IMR-90 (cell line): ENCODE results near the gene SLC13A5. TPM values are rescaled to one million over a fixed set of nuclear protein-coding genes. Genes with fewer than 3 reads are reported as not detected.
"Not testable (repeated sequence)": the region's sequence is repeated elsewhere in the genome, so short reads cannot be mapped to it uniquely, and the experiment has no call there.

Source experiments
- ATAC-seq: fragments of 200-7000 bp; cut with Tn5 transposase; 2 replicates; pipeline ENCODE4 v1.9.1; 2020; ENCODE audit warnings: low read depth, mild to moderate bottlenecking, moderate library complexity
- BruUV-seq: library from RNA; stranded (reverse); fragments of 400-500 nt; replicated peaks from 2 replicates; lab custom pipeline; 2021; lab: Mats Ljungman, UMichigan
- CTCF ChIA-PET: fragments of 300-600 bp; formaldehyde crosslinking; extraction: SDS; loops from one replicate; lab custom pipeline; 2021; ENCODE audit warnings: antibody characterized with exemption; lab: Yijun Ruan, JAX
- POLR2A ChIA-PET: fragments of 300-600 bp; sonication (Branson Sonifier 250); formaldehyde crosslinking; loops from one replicate; lab custom pipeline; 2022; ENCODE audit warnings: antibody characterized with exemption; ENCODE audit not compliant: unreplicated experiment; lab: Charles Lee
- DNase-seq: peaks from one replicate; pipeline ENCODE4 v3.0.0; 2013
- H2AFZ ChIP-seq: replicated peaks from 2 replicates; pipeline ENCODE3; 2013; ENCODE audit warnings: low read length, mild to moderate bottlenecking; ENCODE audit not compliant: poor library complexity
- H2AK5ac ChIP-seq: 2 replicates; pipeline ENCODE4 v1.6.1; 2013; ENCODE audit warnings: low read depth, low read length, inconsistent platforms
- H2AK9ac ChIP-seq: replicated peaks from 2 replicates; pipeline ENCODE3; 2013; ENCODE audit warnings: mild to moderate bottlenecking, low read depth, low read length, moderate library complexity; ENCODE audit not compliant: poor library complexity
- H2BK120ac ChIP-seq: 2 replicates; pipeline ENCODE4 v1.6.1; 2013; ENCODE audit warnings: low read depth, low read length, inconsistent platforms
- H2BK15ac ChIP-seq: 3 replicates; pipeline ENCODE4 v1.6.1; 2013; ENCODE audit warnings: low read depth, low read length, inconsistent platforms
- H2BK20ac ChIP-seq: 2 replicates; pipeline ENCODE4 v1.6.1; 2013; ENCODE audit warnings: low read depth, mild to moderate bottlenecking, inconsistent platforms, low read length, moderate library complexity
- H2BK5ac ChIP-seq: 2 replicates; pipeline ENCODE4 v1.6.1; 2013; ENCODE audit warnings: mild to moderate bottlenecking, low read depth, low read length, inconsistent platforms; ENCODE audit not compliant: poor library complexity, severe bottlenecking
- H3K14ac ChIP-seq: replicated peaks from 2 replicates; pipeline ENCODE4 v1.6.1; 2013; ENCODE audit warnings: low read depth, low read length, inconsistent platforms
- H3K18ac ChIP-seq: 2 replicates; pipeline ENCODE4 v1.6.1; 2013; ENCODE audit warnings: low read depth, low read length, control low read depth
- H3K23ac ChIP-seq: 2 replicates; pipeline ENCODE4 v1.6.1; 2013; ENCODE audit warnings: low read depth, low read length, inconsistent platforms
- H3K27ac ChIP-seq: 2 replicates; pipeline ENCODE4 v1.5.1; 2013; ENCODE audit warnings: mild to moderate bottlenecking, control low read depth, low read length; ENCODE audit not compliant: insufficient read depth
- H3K27me3 ChIP-seq: 2 replicates; pipeline ENCODE4 v1.6.1; 2013; ENCODE audit warnings: low read length; ENCODE audit not compliant: control insufficient read depth, insufficient read depth
- H3K36me3 ChIP-seq: 2 replicates; pipeline ENCODE4 v1.6.1; 2013; ENCODE audit warnings: low read length, mixed read lengths; ENCODE audit not compliant: control insufficient read depth, insufficient read depth
- H3K4ac ChIP-seq: 2 replicates; pipeline ENCODE4 v1.6.1; 2013; ENCODE audit warnings: low read depth, low read length, inconsistent platforms
- H3K4me1 ChIP-seq: 2 replicates; pipeline ENCODE4 v1.6.1; 2013; ENCODE audit warnings: low read length, mixed read lengths; ENCODE audit not compliant: control insufficient read depth, insufficient read depth
- H3K4me2 ChIP-seq: 2 replicates; pipeline ENCODE4 v1.6.1; 2013; ENCODE audit warnings: low read depth, mild to moderate bottlenecking, control low read depth, low read length, moderate library complexity
- H3K4me3 ChIP-seq: 2 replicates; pipeline ENCODE4 v1.5.1; 2013; ENCODE audit warnings: low read depth, mild to moderate bottlenecking, control low read depth, low read length, moderate library complexity; ENCODE audit not compliant: insufficient read depth
- H3K56ac ChIP-seq: 2 replicates; pipeline ENCODE4 v1.6.1; 2013; ENCODE audit warnings: low read length, inconsistent platforms; ENCODE audit not compliant: insufficient read depth; ENCODE audit errors: extremely low read depth
- H3K79me1 ChIP-seq, 2 experiments: 2 replicates each; pipeline ENCODE4 v1.6.1; 2013; ENCODE audit warnings: low read length in 2 of 2, inconsistent platforms in 1 of 2, low read depth in 1 of 2
- H3K9ac ChIP-seq: 2 replicates; pipeline ENCODE4 v1.6.1; 2013; ENCODE audit warnings: low read depth, low read length, control low read depth
- H3K9me1 ChIP-seq: 2 replicates; pipeline ENCODE4 v1.6.1; 2013; ENCODE audit warnings: low read length, inconsistent platforms; ENCODE audit not compliant: insufficient read depth
- H3K9me3 ChIP-seq: 2 replicates; pipeline ENCODE4 v1.6.1; 2013; ENCODE audit warnings: low read length; ENCODE audit not compliant: control insufficient read depth, insufficient read depth
- H4K20me1 ChIP-seq: 2 replicates; pipeline ENCODE4 v1.6.1; 2013; ENCODE audit warnings: low read length, inconsistent platforms; ENCODE audit not compliant: insufficient read depth
- H4K5ac ChIP-seq: 2 replicates; pipeline ENCODE4 v1.6.1; 2013; ENCODE audit warnings: mild to moderate bottlenecking, low read depth, low read length, control low read depth
- H4K8ac ChIP-seq, 2 experiments: 2 replicates each; pipeline ENCODE4 v1.6.1; 2013; ENCODE audit warnings: low read depth in 2 of 2, low read length in 2 of 2, control low read depth in 1 of 2, inconsistent platforms in 1 of 2
- H4K91ac ChIP-seq: 2 replicates; pipeline ENCODE4 v1.6.1; 2013; ENCODE audit warnings: low read depth, low read length, inconsistent platforms; ENCODE audit not compliant: insufficient read depth
- FOS ChIP-seq: fragments of 150-350 bp; IDR thresholded peaks from 2 replicates; pipeline ENCODE4 v1.6.1; 2016; ENCODE audit warnings: low read depth, low read length
- RCOR1 ChIP-seq: IDR thresholded peaks from 2 replicates; pipeline ENCODE4 v1.6.1; 2012; ENCODE audit warnings: mild to moderate bottlenecking, low read length, improper control_type of control experiment; ENCODE audit not compliant: insufficient replicate concordance
- WGBS, 2 experiments: methylation state at CpG; one replicate each; pipeline versions ENCODE4 v1.1.5 to v1.1.7; 2013; ENCODE audit warnings: missing lambda C conversion rate in 2 of 2; ENCODE audit not compliant: insufficient read length in 1 of 2; ENCODE audit errors: extremely low coverage in 2 of 2; 5-methylcytosine and 5-hydroxymethylcytosine counted together
- dilution Hi-C: fragments of 300-500 bp; cut with HindIII; formaldehyde crosslinking; loops from one replicate; pipeline ENCODE4 v1.14.3; 2018; ENCODE audit warnings: low sequenced_read_pairs; ENCODE audit not compliant: unreplicated experiment
- in situ Hi-C: fragments of 300-500 bp; cut with MboI; formaldehyde crosslinking; loops from 3 replicates; pipeline ENCODE4 v1.14.3; 2019; ENCODE audit warnings: low sequenced_read_pairs, inconsistent platforms, mixed read lengths
- intact Hi-C: fragments of 100-400 bp; cut with micrococcal nuclease; formaldehyde crosslinking; loops from 2 replicates; pipeline ENCODE4 v1.10.0; 2022
- polyA plus RNA-seq, 3 experiments: library from polyadenylated mRNA; depleted of rRNA; stranded (reverse); fragments of >200 nt; gene quantifications; 2 replicates each; pipeline ENCODE4 v1.2.3, GENCODE V29; 2012; ENCODE audit warnings: low replicate concordance in 1 of 3
- total RNA-seq: library from RNA; depleted of rRNA; stranded (reverse); fragments of >200 nt; gene quantifications from 2 replicates; pipeline ENCODE4 v1.2.3, GENCODE V29; 2012

The SLC13A5 gene
- total and polyA plus RNA-seq, 2 of the 4 experiments (the other 2 are of a cell fraction), result not detected

DNA sequence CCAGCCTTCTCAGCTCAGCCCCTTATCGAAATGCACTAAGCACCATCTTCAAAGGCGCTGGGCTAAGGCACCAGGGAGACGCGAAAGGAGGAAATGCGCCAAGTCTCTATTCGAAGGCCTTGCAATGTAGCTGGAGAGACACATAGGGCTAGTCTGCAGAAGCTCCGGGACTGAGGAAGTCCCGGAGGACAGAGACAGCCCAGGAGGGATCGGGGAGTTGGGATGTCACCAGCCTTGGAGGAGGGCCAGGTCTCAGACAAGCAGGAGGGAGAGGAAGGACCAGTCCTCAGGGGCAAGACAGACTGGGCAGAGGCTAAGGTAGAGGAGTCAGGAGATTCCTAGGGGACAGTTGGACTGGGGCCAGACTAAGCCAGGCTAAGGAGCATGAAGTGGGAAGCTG lies 53.1 kb downstream of the SLC13A5 start:
- in situ Hi-C loops (loop anchor here (10.0 kb wide), 3 partner anchors 135 to 355 kb away; partner anchors contain the start of genes RNASEK and TEKT1), dilution Hi-C loops (no loop called here), intact Hi-C loops (loop anchor here (10.0 kb wide), 1 partner anchor 95 kb away; the partner anchor contains the start of gene XAF1)
- H3K4me2 ChIP-seq, result no peak overlapping the region
- no peak overlapping the region for H4K8ac ChIP-seq
- no peak overlapping the region for H2BK20ac ChIP-seq
- CTCF ChIA-PET, result no interaction called here
- no peak overlapping the region for H3K56ac ChIP-seq
- H3K14ac ChIP-seq, result no peak overlapping the region
- TF ChIP-seq RCOR1 (no peak), FOS (no peak)
- peaks cover 46% of the 10 kb centered on the region for H3K27me3 ChIP-seq
- no peak overlapping the region for H2AK9ac ChIP-seq
- H4K20me1 ChIP-seq, result no peaks in the 10 kb centered on the region
- no peak overlapping the region for H3K27ac ChIP-seq
- no peak overlapping the region for H2BK120ac ChIP-seq
- H3K4ac ChIP-seq, result no peak overlapping the region
- no peaks in the 10 kb centered on the region for H3K4me1 ChIP-seq
- no peak overlapping the region for H4K91ac ChIP-seq
- H2AFZ ChIP-seq, result no peak overlapping the region
- DNase-seq (no peak), ATAC-seq (no peak)
- no peak overlapping the region for H4K5ac ChIP-seq
- no peaks in the 10 kb centered on the region; a peak in 1 of 4 replicates for H3K79me1 ChIP-seq
- H3K9ac ChIP-seq, result no peak overlapping the region
- no peak overlapping the region for H3K4me3 ChIP-seq
- H3K23ac ChIP-seq, result no peak overlapping the region
- no peaks in the 10 kb centered on the region for H3K9me3 ChIP-seq
- H2AK5ac ChIP-seq, result no peak overlapping the region
- no peaks in the 10 kb centered on the region for H3K36me3 ChIP-seq
- 82% methylated on average over 7 of the region's 9 CpGs; no CpG with 5 or more reads in 1 of the 2 experiments for WGBS, 2 experiments
- no peak overlapping the region for H3K18ac ChIP-seq
- no peaks in the 10 kb centered on the region for H3K9me1 ChIP-seq
- POLR2A ChIA-PET, result no interaction called here
- H2BK5ac ChIP-seq, result no peak overlapping the region
- no TSS peak for BruUV-seq
- no peak overlapping the region for H2BK15ac ChIP-seq

DNA sequence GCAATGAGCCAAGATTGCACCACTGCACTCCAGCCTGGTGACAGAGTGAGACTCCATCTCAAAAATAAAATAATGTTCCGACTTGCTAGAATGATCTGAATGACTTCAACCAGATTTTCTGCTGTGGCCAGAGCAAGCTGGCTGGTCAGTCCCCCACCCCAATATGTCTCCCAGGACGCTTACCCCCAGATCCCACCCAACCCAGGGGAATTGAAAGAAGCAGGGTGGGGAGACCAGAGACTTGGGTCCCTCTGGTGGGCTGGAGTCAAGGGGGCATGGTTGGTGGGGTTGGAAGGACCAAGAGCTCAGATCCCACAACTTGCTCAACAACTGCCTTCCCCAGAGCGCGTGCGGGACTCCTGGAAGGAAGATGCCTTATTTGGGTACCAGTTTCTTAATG lies 54.8 kb downstream of the SLC13A5 start:
- H3K23ac ChIP-seq, H3K9me1 ChIP-seq, H3K18ac ChIP-seq, H3K4ac ChIP-seq, ATAC-seq, H3K27ac ChIP-seq, CTCF ChIA-PET, H3K4me1 ChIP-seq, H4K8ac ChIP-seq, H4K91ac ChIP-seq, H2BK20ac ChIP-seq, dilution Hi-C loops, BruUV-seq, H3K9me3 ChIP-seq, DNase-seq, H3K4me3 ChIP-seq, H3K14ac ChIP-seq, H2BK15ac ChIP-seq, H3K4me2 ChIP-seq, H2BK120ac ChIP-seq, H2AK5ac ChIP-seq, H4K20me1 ChIP-seq, in situ Hi-C loops, H2BK5ac ChIP-seq, H4K5ac ChIP-seq, H2AK9ac ChIP-seq, H3K56ac ChIP-seq, H3K36me3 ChIP-seq, H2AFZ ChIP-seq, POLR2A ChIA-PET, H3K9ac ChIP-seq, H3K79me1 ChIP-seq: not testable (repeated sequence)
- intact Hi-C loops, result loop anchor here (10.0 kb wide), 1 partner anchor 1074 kb away; the partner anchor contains the start of gene NLRP1
- no CpG with 5 or more reads among the region's 5 CpGs for WGBS, 2 experiments
- peaks cover 54% of the 10 kb centered on the region for H3K27me3 ChIP-seq
